Naive B cell (primary cell): ENCODE measurements around the gene EFCAB14. TPM values are rescaled to one million over a fixed set of nuclear protein-coding genes. Genes with fewer than 3 reads are reported as not detected.
"Not testable (repeated sequence)": the region's sequence is repeated elsewhere in the genome, so short reads cannot be mapped to it uniquely, and the experiment has no call there.

Experiments
- ATAC-seq, 2 donors: fragments of 150-1000 bp; cut with Tn5 transposase; 2 replicates each; pipeline ENCODE4 v1.10.0; 2021; ENCODE audit warnings: low read depth in 2 of 2, mild to moderate bottlenecking in 2 of 2, moderate library complexity in 2 of 2
- DNase-seq: peaks from one replicate; pipeline ENCODE4 v3.0.0; 2022
- H3K27ac Mint-ChIP-seq, 6 donors: one replicate each; pipeline ENCODE4 v1.8.0; 2020 to 2022; ENCODE audit warnings: mild to moderate bottlenecking in 6 of 6, mixed read lengths in 6 of 6, moderate library complexity in 5 of 6, inconsistent platforms in 2 of 6
- H3K27me3 Mint-ChIP-seq, 3 donors: one replicate each; pipeline ENCODE4 v1.8.0; 2021 to 2022; ENCODE audit warnings: mixed read lengths in 3 of 3, mild to moderate bottlenecking in 1 of 3
- H3K36me3 Mint-ChIP-seq, 2 donors: one replicate each; pipeline ENCODE4 v1.8.0; 2020 to 2022; ENCODE audit warnings: mixed read lengths in 2 of 2, inconsistent platforms in 1 of 2, mild to moderate bottlenecking in 1 of 2
- H3K4me1 Mint-ChIP-seq, 3 donors: one replicate each; pipeline ENCODE4 v1.8.0; 2020 to 2022; ENCODE audit warnings: mixed read lengths in 3 of 3, inconsistent platforms in 1 of 3, mild to moderate bottlenecking in 1 of 3, moderate library complexity in 1 of 3
- H3K4me3 Mint-ChIP-seq, 8 donors: one replicate each; pipeline ENCODE4 v1.8.0; 2020 to 2022; ENCODE audit warnings: mild to moderate bottlenecking in 8 of 8, mixed read lengths in 8 of 8, moderate library complexity in 8 of 8, inconsistent platforms in 2 of 8
- H3K9me3 Mint-ChIP-seq, 7 donors: one replicate each; pipeline ENCODE4 v1.8.0; 2020 to 2022; ENCODE audit warnings: mixed read lengths in 7 of 7, mild to moderate bottlenecking in 5 of 7, inconsistent platforms in 2 of 7, moderate library complexity in 1 of 7
- polyA plus RNA-seq, 6 donors: library from polyadenylated mRNA; unstranded; fragments of 300-500 nt; fragmentation: Illumina TruSeq; gene quantifications; one replicate each; pipeline ENCODE4 v1.2.3, GENCODE V29; 2021; ENCODE audit warnings: low read depth in 6 of 6

EFCAB14 gene
- polyA plus RNA-seq, 6 donors from 2014 or later, result 70.0 to 114 (median 96.0) TPM

GRCh38 chr1:46719689-46720088, 775 bp upstream of the EFCAB14 start:
- no peak for DNase-seq
- H3K4me3 Mint-ChIP-seq, result peak overlapping the region; percentile 83 to 95 (median 92)
- peak overlapping the region in 5 of 6 donors; percentile 1 to 94 (median 88) for H3K27ac Mint-ChIP-seq
- H3K27me3 Mint-ChIP-seq, result peaks cover 0 to 13% (median 9%) of the 10 kb centered on the region in 3 donors
- H3K4me1 Mint-ChIP-seq, result peaks cover 34 to 40% (median 38%) of the 10 kb centered on the region in 3 donors
- no peaks in the 10 kb centered on the region for H3K9me3 Mint-ChIP-seq
- ATAC-seq, result no peak
- peaks cover 0 to 4% of the 10 kb centered on the region in 2 donors for H3K36me3 Mint-ChIP-seq

GRCh38 chr1:46718340-46718726, 581 bp downstream of the EFCAB14 start:
- ATAC-seq, result no peak
- DNase-seq, result peak; percentile 5
- Mint-ChIP-seq H3K36me3 (peaks cover 0 to 4% of the 10 kb centered on the region in 2 donors), H3K4me3 (peak overlapping the region; percentile 89 to 95 (median 92)), H3K27me3 (peaks cover 0 to 9% (median 9%) of the 10 kb centered on the region in 3 donors), H3K4me1 (peaks cover 34 to 40% (median 38%) of the 10 kb centered on the region in 3 donors), H3K27ac (peak overlapping the region; percentile 81 to 98 (median 94)), H3K9me3 (no peaks in the 10 kb centered on the region)

DNA sequence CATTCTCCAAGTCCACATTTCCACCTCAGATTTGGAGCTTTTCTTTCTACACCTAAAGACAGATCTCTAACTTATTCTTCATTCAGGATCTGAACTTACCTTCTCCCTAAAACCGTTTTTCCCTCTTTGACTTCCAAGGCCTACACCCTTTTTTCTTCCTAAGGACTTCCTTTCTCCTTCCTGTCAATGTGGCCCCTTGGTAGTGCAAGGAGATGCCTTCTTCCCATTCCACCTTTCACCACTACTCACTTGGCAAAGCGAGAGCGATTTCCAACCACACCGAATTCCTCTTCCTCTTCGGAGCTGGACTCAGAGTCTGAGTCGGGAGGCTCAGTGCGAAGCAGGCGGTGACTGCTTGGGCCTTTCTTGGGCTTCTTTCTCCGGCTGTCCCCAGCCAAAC, 1.3 kb downstream of the EFCAB14 start:
- peak overlapping the region; percentile 89 to 95 (median 92) for H3K4me3 Mint-ChIP-seq
- H3K27ac Mint-ChIP-seq, result peak overlapping the region in 5 of 6 donors; percentile 81 to 98 (median 94)
- no peaks in the 10 kb centered on the region for H3K9me3 Mint-ChIP-seq
- H3K27me3 Mint-ChIP-seq, result peaks cover 0 to 9% (median 6%) of the 10 kb centered on the region in 3 donors
- no peak for ATAC-seq
- H3K4me1 Mint-ChIP-seq, result peaks cover 34 to 40% (median 38%) of the 10 kb centered on the region in 3 donors
- H3K36me3 Mint-ChIP-seq, result peaks cover 0 to 4% of the 10 kb centered on the region in 2 donors
- no peak for DNase-seq

DNA sequence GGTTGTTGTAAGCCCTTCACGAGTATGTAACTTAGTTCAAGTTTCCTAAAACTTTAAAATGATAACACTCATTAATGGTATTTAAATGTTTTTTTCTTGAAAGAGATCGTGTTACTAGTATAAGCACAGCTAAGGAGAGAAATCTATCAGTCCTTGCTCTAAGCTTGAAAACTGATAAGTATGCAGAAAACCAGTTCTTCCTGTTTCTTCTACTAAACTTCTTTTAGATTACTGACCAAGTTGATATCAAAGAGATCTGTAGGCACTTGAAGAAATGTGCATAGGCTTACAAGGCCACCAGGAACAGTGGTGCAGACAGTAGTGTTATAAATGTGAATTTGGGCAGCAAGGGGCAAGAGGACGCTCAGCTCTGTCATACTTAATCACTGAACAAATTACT, 3.9 kb downstream of the EFCAB14 start:
- no peak overlapping the region for H3K27ac Mint-ChIP-seq
- peaks cover 40 to 44% (median 43%) of the 10 kb centered on the region in 3 donors for H3K4me1 Mint-ChIP-seq
- ATAC-seq (no peak), DNase-seq (no peak)
- no peaks in the 10 kb centered on the region for H3K9me3 Mint-ChIP-seq
- H3K4me3 Mint-ChIP-seq, result peak overlapping the region in 1 of 8 donors; percentile 95
- H3K27me3 Mint-ChIP-seq, result peaks cover 0 to 5% (median 0%) of the 10 kb centered on the region in 3 donors
- H3K36me3 Mint-ChIP-seq, result peaks cover 0 to 10% of the 10 kb centered on the region in 2 donors

- Mint-ChIP-seq H3K9me3 (no peaks in the 10 kb centered on the region), H3K4me3 (no peak overlapping the region), H3K27ac (no peak overlapping the region), H3K36me3 (peaks cover 8 to 18% of the 10 kb centered on the region in 2 donors), H3K4me1 (peaks cover 11 to 17% (median 16%) of the 10 kb centered on the region in 3 donors), H3K27me3 (no peaks in the 10 kb centered on the region)
- no peak for DNase-seq
- ATAC-seq, result no peak
Observed at GRCh38 chr1:46708121-46708520, 10.8 kb downstream of the EFCAB14 start.

DNA sequence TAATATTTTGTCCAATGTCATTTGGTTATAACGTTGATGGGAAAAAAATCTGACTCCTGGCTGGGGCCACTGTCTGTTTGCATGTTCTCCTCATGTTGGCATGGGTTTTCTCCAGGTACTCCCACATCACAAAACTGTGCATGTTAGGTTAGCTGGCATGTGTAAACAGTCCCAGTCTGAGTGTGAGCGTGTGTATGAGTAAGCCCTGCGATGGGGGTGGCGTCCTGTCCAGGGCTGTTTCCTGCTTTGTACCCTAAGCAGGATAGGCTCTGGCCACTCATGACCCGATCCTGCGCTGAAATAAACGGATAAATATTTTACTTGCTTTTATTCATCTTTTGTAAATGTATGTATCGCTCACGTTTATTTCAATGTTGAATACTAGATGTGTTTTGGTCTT, 13.5 kb downstream of the EFCAB14 start:
- Mint-ChIP-seq H3K4me1 (peaks cover 7 to 19% (median 17%) of the 10 kb centered on the region in 3 donors), H3K27ac (no peak overlapping the region), H3K27me3 (no peaks in the 10 kb centered on the region), H3K36me3 (peaks cover 8 to 19% of the 10 kb centered on the region in 2 donors), H3K9me3 (no peaks in the 10 kb centered on the region), H3K4me3 (no peak overlapping the region)
- ATAC-seq (no peak), DNase-seq (no peak)

GRCh38 chr1:46703927-46704641, 14.8 kb downstream of the EFCAB14 start:
- Mint-ChIP-seq H3K9me3 (no peaks in the 10 kb centered on the region), H3K4me1 (peaks cover 8 to 18% (median 14%) of the 10 kb centered on the region in 3 donors), H3K36me3 (peaks cover 3 to 16% of the 10 kb centered on the region in 2 donors), H3K27ac (peak overlapping the region in 1 of 6 donors; percentile 49), H3K27me3 (no peaks in the 10 kb centered on the region), H3K4me3 (peak overlapping the region in 2 of 8 donors; percentile 6 to 13)
- no peak for DNase-seq
- ATAC-seq, result no peak

GRCh38 chr1:46699666-46700065, 19.2 kb downstream of the EFCAB14 start:
- Mint-ChIP-seq H3K4me1 (peaks cover 14 to 24% (median 19%) of the 10 kb centered on the region in 3 donors), H3K36me3 (peaks cover 18 to 25% of the 10 kb centered on the region in 2 donors), H3K4me3 (no peak overlapping the region), H3K27ac (no peak overlapping the region), H3K9me3 (peaks cover 0 to 5% (median 0%) of the 10 kb centered on the region in 7 donors), H3K27me3 (no peaks in the 10 kb centered on the region)
- no peak for ATAC-seq
- no peak for DNase-seq

DNA sequence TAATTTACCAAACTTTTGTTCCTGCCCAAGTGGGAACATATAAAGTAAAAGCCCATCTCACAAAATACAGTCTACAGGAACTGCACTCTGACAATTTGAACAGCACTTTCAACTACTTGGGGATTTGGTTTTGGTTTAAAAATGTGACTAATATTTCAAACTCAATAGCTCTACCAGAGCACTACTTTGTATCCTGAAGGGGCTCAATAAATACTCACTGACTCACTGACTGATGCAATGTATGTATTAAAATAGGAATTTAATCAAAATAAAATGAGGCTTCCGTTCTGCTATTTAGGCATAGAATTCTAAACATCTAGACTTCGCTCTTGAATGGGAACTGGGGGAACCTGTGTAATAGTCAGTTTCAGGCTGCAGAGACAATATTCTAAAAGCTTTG, 21.9 kb downstream of the EFCAB14 start:
- ATAC-seq (no peak), DNase-seq (no peak)
- Mint-ChIP-seq H3K4me3 (no peak overlapping the region), H3K36me3 (peaks cover 16 to 18% of the 10 kb centered on the region in 2 donors), H3K9me3 (peaks cover 0 to 5% (median 0%) of the 10 kb centered on the region in 7 donors), H3K4me1 (peaks cover 14 to 15% (median 14%) of the 10 kb centered on the region in 3 donors), H3K27ac (peak overlapping the region in 1 of 6 donors; percentile 47), H3K27me3 (no peaks in the 10 kb centered on the region)

- peaks cover 7 to 11% (median 9%) of the 10 kb centered on the region in 3 donors for H3K4me1 Mint-ChIP-seq
- H3K27me3 Mint-ChIP-seq, H3K27ac Mint-ChIP-seq, ATAC-seq, DNase-seq, H3K9me3 Mint-ChIP-seq, H3K4me3 Mint-ChIP-seq: not testable (repeated sequence)
- peaks cover 22 to 27% of the 10 kb centered on the region in 2 donors for H3K36me3 Mint-ChIP-seq
Observed at GRCh38 chr1:46694676-46695075, 24.2 kb downstream of the EFCAB14 start.

GRCh38 chr1:46692811-46693770, 25.8 kb downstream of the EFCAB14 start:
- no peaks in the 10 kb centered on the region for H3K27me3 Mint-ChIP-seq
- no peak overlapping the region for H3K4me3 Mint-ChIP-seq
- DNase-seq (no peak), ATAC-seq (no peak)
- H3K36me3 Mint-ChIP-seq, result peaks cover 22 to 31% of the 10 kb centered on the region in 2 donors
- peaks cover 0 to 5% (median 0%) of the 10 kb centered on the region in 7 donors for H3K9me3 Mint-ChIP-seq
- no peak overlapping the region for H3K27ac Mint-ChIP-seq
- peaks cover 0 to 4% (median 2%) of the 10 kb centered on the region in 3 donors for H3K4me1 Mint-ChIP-seq

- no peak for DNase-seq
- no peak for ATAC-seq
- Mint-ChIP-seq H3K9me3 (peaks cover 0 to 5% (median 0%) of the 10 kb centered on the region in 7 donors), H3K4me1 (peaks cover 0 to 4% (median 0%) of the 10 kb centered on the region in 3 donors), H3K4me3 (no peak overlapping the region), H3K27ac (no peak overlapping the region), H3K36me3 (peaks cover 28 to 34% of the 10 kb centered on the region in 2 donors), H3K27me3 (no peaks in the 10 kb centered on the region)
Observed at GRCh38 chr1:46691997-46692790, 26.7 kb downstream of the EFCAB14 start.
